SH-SY5Y (cell line): ENCODE results near the gene ERCC8.

Experiments
- GATA2 ChIP-seq: IDR thresholded peaks from 2 replicates; pipeline ENCODE4 v1.6.1; 2011; ENCODE audit warnings: mild to moderate bottlenecking, low read depth, low read length
- GATA3 ChIP-seq: IDR thresholded peaks from 2 replicates; pipeline ENCODE4 v1.6.1; 2011; ENCODE audit warnings: low read depth, mild to moderate bottlenecking, low read length, moderate library complexity

Gene ERCC8

GRCh38 chr5:60944904-60945812 lies at the start of gene ERCC8, which contains the start of gene NDUFAF2:
ERCC8 (minus strand) TSS chr5:60945070; CDS start chr5:60945008, 62 bp downstream.
NDUFAF2 (plus strand) TSS chr5:60945205; CDS start chr5:60945256, 51 bp downstream.
- TF ChIP-seq GATA2 (no peak), GATA3 (no peak)

- TF ChIP-seq GATA3 (no peak), GATA2 (no peak)
Observed at GRCh38 chr5:60993875-60994571, 49.2 kb upstream of the ERCC8 start.

GRCh38 chr5:60993425-60993824 lies 48.6 kb upstream of the ERCC8 start:
- TF ChIP-seq GATA3 (no peak), GATA2 (no peak)

GRCh38 chr5:60992871-60993270 lies 48.0 kb upstream of the ERCC8 start:
- TF ChIP-seq GATA3 (no peak), GATA2 (no peak)

- TF ChIP-seq GATA3 = no peak
- TF ChIP-seq GATA2 = no peak
Observed at GRCh38 chr5:60989790-60990189, 44.9 kb upstream of the ERCC8 start.

- TF ChIP-seq GATA3 = no peak
- TF ChIP-seq GATA2 = no peak
Observed at GRCh38 chr5:60980511-60980910, 35.6 kb upstream of the ERCC8 start.

- TF ChIP-seq GATA3 = no peak
- no peak for TF ChIP-seq GATA2
Observed at GRCh38 chr5:60978968-60979367, 34.1 kb upstream of the ERCC8 start.

- TF ChIP-seq GATA2 (no peak), GATA3 (no peak)
Observed at GRCh38 chr5:60977956-60978737, 33.3 kb upstream of the ERCC8 start.

GRCh38 chr5:60972231-60972630 lies 27.4 kb upstream of the ERCC8 start:
- TF ChIP-seq GATA2 = no peak
- TF ChIP-seq GATA3 = no peak

GRCh38 chr5:60961685-60962084 lies 16.8 kb upstream of the ERCC8 start:
- TF ChIP-seq GATA3 (no peak), GATA2 (no peak)

- TF ChIP-seq GATA3 = 0 out of 2 replicates have a peak, but pooled peaks have one; percentile 26
- no peak for TF ChIP-seq GATA2
Observed at GRCh38 chr5:60960591-60960990, 15.7 kb upstream of the ERCC8 start.

GRCh38 chr5:60959156-60959555 lies 14.3 kb upstream of the ERCC8 start:
- TF ChIP-seq GATA2 (no peak), GATA3 (no peak)

- TF ChIP-seq GATA3 (no peak), GATA2 (no peak)
Observed at GRCh38 chr5:60958712-60959111, 13.8 kb upstream of the ERCC8 start.

- TF ChIP-seq GATA2 (no peak), GATA3 (no peak)
Observed at GRCh38 chr5:60958088-60958487, 13.2 kb upstream of the ERCC8 start.
